ENCODE measurements around the gene ZSWIM6.

Gene ZSWIM6

DNA sequence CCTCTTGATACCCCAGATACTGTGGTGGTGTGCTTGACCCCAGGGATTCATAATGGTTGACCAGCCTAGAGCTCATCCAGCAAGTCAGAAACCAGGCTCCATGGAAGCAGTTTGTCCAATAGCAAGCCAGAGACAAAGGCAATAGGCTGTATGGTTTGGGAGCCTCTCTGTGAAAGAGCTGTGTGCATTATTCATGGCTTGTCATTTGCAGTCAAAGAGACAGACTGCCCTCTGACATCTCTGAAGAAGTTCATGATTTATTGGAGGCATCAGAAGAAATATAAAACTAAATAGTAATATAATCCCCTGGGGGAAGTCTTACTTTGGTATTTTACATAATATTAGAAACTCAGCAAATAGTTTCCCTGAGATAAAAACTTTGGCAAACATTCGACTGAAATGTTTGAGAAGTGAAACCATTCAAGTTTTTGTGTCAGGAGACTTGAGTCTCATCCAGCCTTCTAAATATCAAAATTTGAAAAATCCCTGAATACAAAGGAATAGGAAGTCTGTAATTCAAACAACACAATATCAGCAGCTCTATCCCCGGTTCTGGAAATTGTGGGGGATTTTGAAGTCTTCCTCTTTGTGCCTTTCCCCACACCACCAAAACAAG lies 250.3 kb downstream of the ZSWIM6 start:
- TF ChIP-seq ZFX (IDR thresholded peaks at IDR 0.05; ENCODE audit: borderline replicate concordance), result no peak
- TF ChIP-seq CTCF (IDR thresholded peaks at IDR 0.05), result no peak
- H3K27ac ChIP-seq, result no peak overlapping the region

GRCh38 chr5:61582887-61583286 lies 250.8 kb downstream of the ZSWIM6 start:
- TF ChIP-seq CTCF (IDR thresholded peaks at IDR 0.05) (no peak), ZFX (IDR thresholded peaks at IDR 0.05; ENCODE audit: borderline replicate concordance) (no peak)
- no peak overlapping the region for H3K27ac ChIP-seq

DNA sequence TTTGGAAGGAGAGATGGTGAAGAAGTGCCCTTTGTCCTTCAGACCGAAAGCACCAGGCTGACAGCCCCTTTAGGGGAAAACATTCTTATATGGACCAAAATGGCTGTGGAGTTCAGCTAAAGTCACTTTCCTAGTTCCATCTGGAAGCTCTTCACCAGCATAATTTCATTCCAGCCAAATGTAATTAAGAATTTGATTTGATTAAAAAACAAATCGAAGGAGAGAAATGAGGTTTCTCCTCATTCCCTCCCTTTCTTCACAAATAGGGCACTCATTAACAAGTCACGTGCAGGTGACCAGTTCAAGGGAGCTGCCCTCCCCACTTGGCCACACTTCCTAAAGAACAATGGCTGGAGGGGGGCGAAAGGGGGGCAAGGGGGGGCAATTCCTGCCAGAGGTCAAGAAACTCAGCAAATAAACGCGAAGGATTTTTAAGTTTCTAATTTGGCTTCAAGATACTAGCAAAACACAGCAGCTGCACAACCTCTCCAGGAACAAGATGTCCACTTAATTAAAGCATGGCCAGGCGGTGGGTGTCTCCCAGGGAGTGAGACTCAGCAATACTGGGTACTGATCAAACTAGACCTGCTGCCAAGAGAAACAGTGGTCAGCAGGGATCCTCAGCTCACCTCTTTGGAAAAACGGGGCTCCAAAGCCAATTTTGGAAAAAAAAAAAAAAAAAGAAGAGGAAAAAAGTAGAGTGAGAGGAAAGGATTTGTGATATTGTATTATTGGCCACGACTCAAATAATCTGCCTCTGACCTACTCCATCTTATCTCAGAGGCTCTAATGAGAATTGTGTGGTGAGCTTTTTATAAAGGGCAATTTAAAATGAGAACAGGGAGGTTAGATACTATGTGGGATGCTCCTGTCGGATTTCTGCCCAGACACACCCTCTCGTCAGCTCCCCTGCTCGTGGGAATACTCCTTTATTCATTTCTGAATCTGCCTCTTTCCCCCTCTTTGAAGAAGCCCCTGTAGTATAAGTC lies 254.3 kb downstream of the ZSWIM6 start:
- H3K27ac ChIP-seq, result no peak overlapping the region

DNA sequence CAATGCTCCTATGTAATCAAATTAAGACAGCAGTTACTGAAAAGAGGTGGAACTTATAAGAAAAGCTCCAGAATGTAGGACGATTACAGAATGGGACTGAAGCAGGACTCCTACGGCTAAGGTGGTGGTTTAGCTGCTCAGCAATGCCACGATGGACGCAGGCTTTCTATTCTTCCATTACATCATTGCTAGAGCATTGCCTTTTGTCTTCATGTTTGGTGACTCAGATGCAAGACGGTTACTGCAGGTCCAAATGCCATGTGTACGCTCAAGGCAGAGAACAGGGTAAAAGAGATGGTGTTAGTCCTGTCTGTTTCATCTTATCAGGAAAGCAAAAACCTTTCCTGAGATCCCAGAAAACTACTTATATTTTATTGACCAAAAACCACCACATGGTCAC lies 255.1 kb downstream of the ZSWIM6 start:
- TF ChIP-seq CTCF (IDR thresholded peaks at IDR 0.05) (no peak), ZFX (IDR thresholded peaks at IDR 0.05; ENCODE audit: borderline replicate concordance) (no peak)

More for the DNA sequence above, 254.3 kb downstream of the ZSWIM6 start:
- no peak for TF ChIP-seq ZFX (IDR thresholded peaks at IDR 0.05; ENCODE audit: borderline replicate concordance)
- no peak for TF ChIP-seq CTCF (IDR thresholded peaks at IDR 0.05)

DNA sequence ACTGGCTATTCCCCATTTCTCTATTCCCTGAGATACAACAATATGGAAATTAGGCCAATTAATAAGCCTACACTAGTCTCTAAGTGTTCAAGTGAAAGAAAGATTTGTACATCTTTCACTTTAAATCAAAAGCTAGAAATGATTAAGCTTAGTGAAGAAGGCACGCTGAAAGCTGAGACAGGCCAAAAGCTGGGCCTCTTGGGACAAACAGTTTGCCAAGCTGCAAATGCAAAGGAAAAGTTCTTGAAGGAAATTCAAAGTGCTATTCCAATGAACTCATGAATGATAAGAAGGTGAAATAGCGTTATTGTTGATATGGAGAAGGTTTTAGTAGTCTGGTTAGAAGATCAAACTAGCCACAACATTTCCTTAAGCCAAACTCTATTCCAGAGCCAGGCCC lies 256.2 kb downstream of the ZSWIM6 start:
- no peak for TF ChIP-seq ZFX (IDR thresholded peaks at IDR 0.05; ENCODE audit: borderline replicate concordance)
- TF ChIP-seq CTCF (IDR thresholded peaks at IDR 0.05), result no peak
- no peak overlapping the region for H3K27ac ChIP-seq

More for the DNA sequence above, 255.1 kb downstream of the ZSWIM6 start:
- H3K27ac ChIP-seq, result no peak overlapping the region

- TF ChIP-seq CTCF (IDR thresholded peaks at IDR 0.05), result no peak
- no peak for TF ChIP-seq ZFX (IDR thresholded peaks at IDR 0.05; ENCODE audit: borderline replicate concordance)
- H3K27ac ChIP-seq, result no peak overlapping the region
These were observed 257.9 kb downstream of the ZSWIM6 start for GRCh38 chr5:61589946-61590345.

- no peak overlapping the region for H3K27ac ChIP-seq
- no peak for TF ChIP-seq CTCF (IDR thresholded peaks at IDR 0.05)
- no peak for TF ChIP-seq ZFX (IDR thresholded peaks at IDR 0.05; ENCODE audit: borderline replicate concordance)
These were observed 258.4 kb downstream of the ZSWIM6 start for GRCh38 chr5:61590473-61590872.

Data from 22Rv1 (cell line).